HG02759 (cell line): ENCODE results near the gene LOXL4.
"Not testable (repeated sequence)": the region's sequence is repeated elsewhere in the genome, so short reads cannot be mapped to it uniquely, and the experiment has no call there.

Source experiments
- ATAC-seq: cut with Tn5 transposase; IDR thresholded peaks from one replicate; pipeline ENCODE4 v1.9.1; 2021; ENCODE audit warnings: mild to moderate bottlenecking, moderate library complexity; ENCODE audit not compliant: unreplicated experiment

Gene LOXL4

GRCh38 chr10:98246911-98247805, 20.8 kb downstream of the LOXL4 start:
- no peak for ATAC-seq

GRCh38 chr10:98244586-98244985, 23.4 kb downstream of the LOXL4 start:
- no peak for ATAC-seq

GRCh38 chr10:98244141-98244540, 23.9 kb downstream of the LOXL4 start:
- ATAC-seq: no peak

- no peak for ATAC-seq
These were observed 25.2 kb downstream of the LOXL4 start for GRCh38 chr10:98242823-98243222.

GRCh38 chr10:98240524-98240923, 27.5 kb downstream of the LOXL4 start:
- ATAC-seq: no peak

GRCh38 chr10:98238391-98238790, 29.6 kb downstream of the LOXL4 start:
- ATAC-seq: no peak

- ATAC-seq: no peak
These were observed 31.1 kb downstream of the LOXL4 start for GRCh38 chr10:98236862-98237261.

- no peak for ATAC-seq
These were observed 32.1 kb downstream of the LOXL4 start for GRCh38 chr10:98235846-98236245.

- ATAC-seq: no peak
These were observed 36.6 kb downstream of the LOXL4 start for GRCh38 chr10:98231417-98231816.

- not testable (repeated sequence) for ATAC-seq
These were observed 39.7 kb downstream of the LOXL4 start for GRCh38 chr10:98228266-98228665.

GRCh38 chr10:98227713-98228112, 40.3 kb downstream of the LOXL4 start:
- not testable (repeated sequence) for ATAC-seq

- ATAC-seq: no peak
These were observed 41.4 kb downstream of the LOXL4 start for GRCh38 chr10:98226508-98227144.

- ATAC-seq: no peak
These were observed 43.0 kb downstream of the LOXL4 start for GRCh38 chr10:98224996-98225395.

- no peak for ATAC-seq
These were observed 43.5 kb downstream of the LOXL4 start for GRCh38 chr10:98224509-98224908.

- ATAC-seq: no peak
These were observed 44.1 kb downstream of the LOXL4 start for GRCh38 chr10:98223874-98224273.

GRCh38 chr10:98217801-98218200, 50.2 kb downstream of the LOXL4 start:
- no peak for ATAC-seq

GRCh38 chr10:98215373-98215772, 52.6 kb downstream of the LOXL4 start:
- ATAC-seq: no peak

GRCh38 chr10:98213740-98214139, 54.3 kb downstream of the LOXL4 start:
- ATAC-seq: no peak

- no peak for ATAC-seq
These were observed 55.8 kb downstream of the LOXL4 start for GRCh38 chr10:98212196-98212595.

- no peak for ATAC-seq
These were observed 58.6 kb downstream of the LOXL4 start for GRCh38 chr10:98209441-98209840.

GRCh38 chr10:98208925-98209324, 59.1 kb downstream of the LOXL4 start:
- ATAC-seq: no peak

GRCh38 chr10:98205351-98205750, 62.6 kb downstream of the LOXL4 start:
- ATAC-seq: no peak
